Thyroid gland (tissue), 4 donors: Measurements from ENCODE around the gene ADGRG1. TPM values are rescaled to one million over a fixed set of nuclear protein-coding genes. Genes with fewer than 3 reads are reported as not detected.

Experiments used
- DNase-seq, 2 donors: peaks; one replicate each; pipeline ENCODE4 v3.0.0-alpha.2; 2019
- H3K27ac ChIP-seq, 3 donors: fragments of 200-600 bp; sonication (generic); 1 replicate in 2 of 3; 2 replicates in 1 of 3; pipeline ENCODE4 v1.5.1; 2016 to 2019; ENCODE audit warnings: mild to moderate bottlenecking in 1 of 3, moderate library complexity in 1 of 3
- H3K27me3 ChIP-seq: fragments of 200-600 bp; sonication (generic); one replicate; pipeline ENCODE4 v1.5.1; 2019
- H3K36me3 ChIP-seq, 2 donors: fragments of 200-600 bp; sonication (generic); one replicate each; pipeline ENCODE4 v1.5.1; 2016 to 2019
- H3K4me1 ChIP-seq, 2 donors: fragments of 200-600 bp; sonication (generic); one replicate each; pipeline ENCODE4 v1.5.1; 2017 to 2019
- H3K4me3 ChIP-seq, 3 donors: fragments of 200-600 bp; sonication (generic); replicated peaks in 1 of 3; 1 replicate in 2 of 3; 2 replicates in 1 of 3; pipeline ENCODE4 v1.5.1; 2016; ENCODE audit warnings: mild to moderate bottlenecking in 1 of 3
- H3K9me3 ChIP-seq: fragments of 200-600 bp; sonication (generic); one replicate; pipeline ENCODE4 v1.5.1; 2017
- POLR2A ChIP-seq, 2 donors: fragments of 450-650 bp; IDR thresholded peaks; one replicate each; pipeline ENCODE4 v1.6.1; 2017; ENCODE audit warnings: antibody characterized with exemption in 2 of 2, mild to moderate bottlenecking in 2 of 2, moderate library complexity in 1 of 2
- WGBS, 2 donors: methylation state at CpG; one replicate each; pipeline ENCODE4 v1.1.5; 2017; 5-methylcytosine and 5-hydroxymethylcytosine counted together
- intact Hi-C: fragments of 100-400 bp; cut with DNase I; formaldehyde crosslinking; loops from one replicate; pipeline ENCODE4 v1.15.1; 2023
- total RNA-seq, 4 donors: library from RNA; depleted of rRNA; stranded (reverse); fragments of >200 nt; gene quantifications; one replicate each; pipeline ENCODE4 v1.2.3, GENCODE V29; 2016
- TF ChIP-seq, protein P1 (sequence below), 6 experiments: fragments of 200-600 bp in 3 of 6; fragments of 450-650 bp in 3 of 6; sonication (generic) in 3 of 6; IDR thresholded peaks; one replicate each; pipeline ENCODE4 v1.5.1; 2016 to 2019; ENCODE audit warnings: antibody characterized with exemption in 6 of 6, mild to moderate bottlenecking in 2 of 6, inconsistent platforms in 1 of 6, moderate library complexity in 1 of 6

ADGRG1 gene
- total RNA-seq, 4 donors from 2014 or later: 120 to 295 (median 239) TPM

DNA sequence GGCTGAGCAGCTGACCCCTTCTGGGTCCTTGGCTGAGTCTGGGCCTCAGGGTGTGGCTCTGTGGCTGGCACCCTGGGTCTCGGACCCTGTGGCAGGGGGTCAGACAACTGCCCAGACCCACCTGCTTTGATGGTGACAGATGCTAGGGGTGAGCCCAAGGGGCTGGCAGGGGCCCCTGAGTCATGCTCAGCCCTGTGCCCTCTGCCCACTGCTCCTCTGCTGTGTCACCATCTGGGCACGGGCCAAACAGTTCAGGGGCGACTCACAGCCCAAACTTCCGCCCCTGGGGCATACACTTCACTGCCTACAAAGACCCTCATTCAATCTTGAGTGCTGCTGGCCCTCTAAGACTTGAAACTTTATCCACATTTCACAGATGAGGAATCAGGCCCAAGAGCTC is 5.7 kb downstream of the ADGRG1 start:
- 40 to 59% methylated on average over 3 of the region's 4 CpGs for WGBS, 2 donors
- H3K4me3 ChIP-seq: no peak overlapping the region
- peak overlapping the region; percentile 94 to 99 (median 98) for H3K27ac ChIP-seq
- no peaks in the 10 kb centered on the region for H3K27me3 ChIP-seq
- peak; percentile 69 to 70 for DNase-seq
- H3K9me3 ChIP-seq: no peaks in the 10 kb centered on the region
- no peaks in the 10 kb centered on the region for H3K36me3 ChIP-seq
- H3K4me1 ChIP-seq: peaks cover 86 to 100% of the 10 kb centered on the region in 2 donors
- no peak for TF ChIP-seq POLR2A (IDR thresholded peaks at IDR 0.05)
- TF ChIP-seq, protein P1, sequence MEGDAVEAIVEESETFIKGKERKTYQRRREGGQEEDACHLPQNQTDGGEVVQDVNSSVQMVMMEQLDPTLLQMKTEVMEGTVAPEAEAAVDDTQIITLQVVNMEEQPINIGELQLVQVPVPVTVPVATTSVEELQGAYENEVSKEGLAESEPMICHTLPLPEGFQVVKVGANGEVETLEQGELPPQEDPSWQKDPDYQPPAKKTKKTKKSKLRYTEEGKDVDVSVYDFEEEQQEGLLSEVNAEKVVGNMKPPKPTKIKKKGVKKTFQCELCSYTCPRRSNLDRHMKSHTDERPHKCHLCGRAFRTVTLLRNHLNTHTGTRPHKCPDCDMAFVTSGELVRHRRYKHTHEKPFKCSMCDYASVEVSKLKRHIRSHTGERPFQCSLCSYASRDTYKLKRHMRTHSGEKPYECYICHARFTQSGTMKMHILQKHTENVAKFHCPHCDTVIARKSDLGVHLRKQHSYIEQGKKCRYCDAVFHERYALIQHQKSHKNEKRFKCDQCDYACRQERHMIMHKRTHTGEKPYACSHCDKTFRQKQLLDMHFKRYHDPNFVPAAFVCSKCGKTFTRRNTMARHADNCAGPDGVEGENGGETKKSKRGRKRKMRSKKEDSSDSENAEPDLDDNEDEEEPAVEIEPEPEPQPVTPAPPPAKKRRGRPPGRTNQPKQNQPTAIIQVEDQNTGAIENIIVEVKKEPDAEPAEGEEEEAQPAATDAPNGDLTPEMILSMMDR (IDR thresholded peaks at IDR 0.05): no peak
- intact Hi-C loops: no loop called here

DNA sequence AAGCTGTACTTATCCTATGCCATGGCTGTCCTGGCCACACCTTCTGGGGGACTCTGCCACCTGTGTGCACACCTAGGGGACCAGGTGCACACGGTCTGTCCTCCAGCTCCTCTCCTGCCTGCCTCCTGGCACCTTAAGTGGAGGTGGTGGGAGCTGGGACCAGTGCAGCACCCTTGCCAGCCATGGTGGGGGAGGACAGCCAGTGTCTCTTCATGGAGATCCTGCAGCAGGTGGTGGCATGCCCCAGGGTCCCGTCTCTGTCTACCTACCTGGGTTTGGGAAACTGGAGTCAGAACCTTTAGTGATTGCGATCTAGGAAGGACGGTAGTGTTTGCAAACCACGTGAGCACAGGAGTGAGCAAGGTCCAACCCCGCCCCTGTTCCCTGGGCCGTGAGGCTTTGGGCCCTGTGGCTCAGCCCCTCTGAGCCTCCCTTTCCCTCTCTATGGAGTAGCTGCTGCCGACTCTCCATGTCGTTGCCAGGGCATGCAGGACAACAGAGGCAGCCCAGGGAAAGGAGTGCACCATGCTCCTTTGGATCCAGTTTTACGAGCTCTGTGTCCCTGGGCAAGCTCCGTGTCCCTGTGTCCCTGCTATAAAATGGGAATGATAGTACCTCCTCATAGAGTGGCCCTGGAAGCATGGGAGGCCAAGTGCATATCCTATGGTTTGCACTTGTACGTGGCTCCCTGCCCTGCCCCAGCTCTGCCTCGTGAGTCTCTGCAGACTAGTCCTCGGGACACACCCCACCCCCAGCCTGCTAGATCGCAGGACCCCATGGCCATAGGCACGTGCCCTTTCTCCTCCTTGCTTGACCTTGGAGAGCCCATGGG is 7.1 kb downstream of the ADGRG1 start:
- H3K27ac ChIP-seq: peak overlapping the region; percentile 94 to 99 (median 98)

GRCh38 chr16:57636184-57636583 is 7.8 kb downstream of the ADGRG1 start:
- intact Hi-C loops: no loop called here
- Histone ChIP-seq H3K27ac (peak overlapping the region; percentile 51 to 99 (median 94)), H3K9me3 (no peaks in the 10 kb centered on the region), H3K27me3 (no peaks in the 10 kb centered on the region), H3K36me3 (no peaks in the 10 kb centered on the region), H3K4me1 (peaks cover 86 to 100% of the 10 kb centered on the region in 2 donors), H3K4me3 (no peak overlapping the region)
- no peak for TF ChIP-seq POLR2A (IDR thresholded peaks at IDR 0.05)
- TF ChIP-seq, protein P1 (IDR thresholded peaks at IDR 0.05): no peak
- WGBS, 2 donors: 94 to 95% methylated on average over 3 to 5 of the region's 5 CpGs
- DNase-seq: no peak

More for the DNA sequence above, 7.1 kb downstream of the ADGRG1 start:
- H3K36me3 ChIP-seq: no peaks in the 10 kb centered on the region
- no peaks in the 10 kb centered on the region for H3K9me3 ChIP-seq
- intact Hi-C loops: no loop called here
- no peak overlapping the region for H3K4me3 ChIP-seq
- peaks cover 86 to 100% of the 10 kb centered on the region in 2 donors for H3K4me1 ChIP-seq
- H3K27me3 ChIP-seq: no peaks in the 10 kb centered on the region
- 55 to 68% methylated on average over 8 of the region's 16 CpGs for WGBS, 2 donors
- TF ChIP-seq, protein P1 (IDR thresholded peaks at IDR 0.05): no peak
- no peak for TF ChIP-seq POLR2A (IDR thresholded peaks at IDR 0.05)
- peak in 1 of 2 donors; percentile 41 for DNase-seq

GRCh38 chr16:57637020-57637419 is 8.6 kb downstream of the ADGRG1 start:
- H3K4me1 ChIP-seq: peaks cover 79 to 98% of the 10 kb centered on the region in 2 donors
- intact Hi-C loops: no loop called here
- H3K27me3 ChIP-seq: no peaks in the 10 kb centered on the region
- no peaks in the 10 kb centered on the region for H3K9me3 ChIP-seq
- TF ChIP-seq, protein P1 (IDR thresholded peaks at IDR 0.05): no peak
- no peak for TF ChIP-seq POLR2A (IDR thresholded peaks at IDR 0.05)
- 62 to 72% methylated on average over 8 of the region's 8 CpGs for WGBS, 2 donors
- H3K27ac ChIP-seq: peak overlapping the region; percentile 51 to 99 (median 94)
- H3K4me3 ChIP-seq: no peak overlapping the region
- H3K36me3 ChIP-seq: peaks cover 0 to 3% of the 10 kb centered on the region in 2 donors
- DNase-seq: no peak

- intact Hi-C loops: no loop called here
- 30 to 40% methylated on average over 6 to 8 of the region's 8 CpGs for WGBS, 2 donors
- peaks cover 79 to 97% of the 10 kb centered on the region in 2 donors for H3K4me1 ChIP-seq
- no peak overlapping the region for H3K4me3 ChIP-seq
- TF ChIP-seq POLR2A (IDR thresholded peaks at IDR 0.05): no peak
- TF ChIP-seq, protein P1 (IDR thresholded peaks at IDR 0.05): no peak
- H3K27ac ChIP-seq: peak overlapping the region; percentile 82 to 99 (median 94)
- H3K36me3 ChIP-seq: peaks cover 0 to 3% of the 10 kb centered on the region in 2 donors
- DNase-seq: no peak
- H3K27me3 ChIP-seq: no peaks in the 10 kb centered on the region
- no peaks in the 10 kb centered on the region for H3K9me3 ChIP-seq
Observed at GRCh38 chr16:57637424-57637823, 9.0 kb downstream of the ADGRG1 start.
